Measurements from ENCODE around the gene EFCAB11.

Gene EFCAB11

DNA sequence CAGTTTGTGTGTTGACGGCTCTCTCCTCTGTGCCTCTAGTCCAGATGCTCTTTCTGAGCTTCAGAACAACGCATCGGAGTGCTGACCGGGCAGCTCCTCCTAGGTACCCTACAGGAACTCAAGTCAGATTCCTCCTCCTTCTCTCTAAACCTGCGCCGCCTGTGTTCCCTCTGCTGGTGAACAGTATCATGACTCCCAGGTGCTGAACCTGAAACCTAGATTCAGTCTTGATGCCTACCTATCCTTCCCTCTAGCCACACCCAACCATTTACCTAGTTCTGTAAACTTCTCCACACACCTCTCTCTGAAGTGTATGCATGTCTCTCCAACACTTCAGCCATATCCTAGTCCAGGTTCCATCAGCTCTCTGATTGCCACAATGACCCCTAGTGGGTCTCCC lies 112.7 kb downstream of the EFCAB11 start:
- Histone ChIP-seq H3K4me3 (ENCODE audit: low read length, poor library complexity, severe bottlenecking) (no peak overlapping the region), H2AFZ (ENCODE audit: low read length) (no peak overlapping the region), H3K4me1 (ENCODE audit: insufficient read depth, low read length, poor library complexity, severe bottlenecking) (no peaks in the 10 kb centered on the region), H3K27me3 (ENCODE audit: insufficient read depth, low read length, poor library complexity, severe bottlenecking) (no peaks in the 10 kb centered on the region), H3F3A (ENCODE audit: low read depth) (no peaks in the 10 kb centered on the region), H3K4me2 (ENCODE audit: low read depth, low read length, poor library complexity, severe bottlenecking) (no peak overlapping the region), H3K9ac (ENCODE audit: low read depth, low read length, poor library complexity, severe bottlenecking) (no peak overlapping the region), H4K20me1 (ENCODE audit: insufficient read depth, low read length, poor library complexity, severe bottlenecking) (no peaks in the 10 kb centered on the region), H3K9me2 (replicated peaks; ENCODE audit: low read depth, low read length) (no peaks in the 10 kb centered on the region), H3K79me2 (ENCODE audit: insufficient read depth, low read length) (no peaks in the 10 kb centered on the region), H3K9me3 (ENCODE audit: insufficient read depth, low read depth, low read length) (no peaks in the 10 kb centered on the region), H3K36me3 (ENCODE audit: insufficient read depth, low read length) (no peaks in the 10 kb centered on the region)
- TF ChIP-seq, protein P1, sequence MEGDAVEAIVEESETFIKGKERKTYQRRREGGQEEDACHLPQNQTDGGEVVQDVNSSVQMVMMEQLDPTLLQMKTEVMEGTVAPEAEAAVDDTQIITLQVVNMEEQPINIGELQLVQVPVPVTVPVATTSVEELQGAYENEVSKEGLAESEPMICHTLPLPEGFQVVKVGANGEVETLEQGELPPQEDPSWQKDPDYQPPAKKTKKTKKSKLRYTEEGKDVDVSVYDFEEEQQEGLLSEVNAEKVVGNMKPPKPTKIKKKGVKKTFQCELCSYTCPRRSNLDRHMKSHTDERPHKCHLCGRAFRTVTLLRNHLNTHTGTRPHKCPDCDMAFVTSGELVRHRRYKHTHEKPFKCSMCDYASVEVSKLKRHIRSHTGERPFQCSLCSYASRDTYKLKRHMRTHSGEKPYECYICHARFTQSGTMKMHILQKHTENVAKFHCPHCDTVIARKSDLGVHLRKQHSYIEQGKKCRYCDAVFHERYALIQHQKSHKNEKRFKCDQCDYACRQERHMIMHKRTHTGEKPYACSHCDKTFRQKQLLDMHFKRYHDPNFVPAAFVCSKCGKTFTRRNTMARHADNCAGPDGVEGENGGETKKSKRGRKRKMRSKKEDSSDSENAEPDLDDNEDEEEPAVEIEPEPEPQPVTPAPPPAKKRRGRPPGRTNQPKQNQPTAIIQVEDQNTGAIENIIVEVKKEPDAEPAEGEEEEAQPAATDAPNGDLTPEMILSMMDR (conservative IDR thresholded peaks at IDR 0.05; ENCODE audit: low read length), result no peak
- no peak for TF ChIP-seq EZH2phosphoT487 (IDR thresholded peaks at IDR 0.05; ENCODE audit: borderline replicate concordance)

DNA sequence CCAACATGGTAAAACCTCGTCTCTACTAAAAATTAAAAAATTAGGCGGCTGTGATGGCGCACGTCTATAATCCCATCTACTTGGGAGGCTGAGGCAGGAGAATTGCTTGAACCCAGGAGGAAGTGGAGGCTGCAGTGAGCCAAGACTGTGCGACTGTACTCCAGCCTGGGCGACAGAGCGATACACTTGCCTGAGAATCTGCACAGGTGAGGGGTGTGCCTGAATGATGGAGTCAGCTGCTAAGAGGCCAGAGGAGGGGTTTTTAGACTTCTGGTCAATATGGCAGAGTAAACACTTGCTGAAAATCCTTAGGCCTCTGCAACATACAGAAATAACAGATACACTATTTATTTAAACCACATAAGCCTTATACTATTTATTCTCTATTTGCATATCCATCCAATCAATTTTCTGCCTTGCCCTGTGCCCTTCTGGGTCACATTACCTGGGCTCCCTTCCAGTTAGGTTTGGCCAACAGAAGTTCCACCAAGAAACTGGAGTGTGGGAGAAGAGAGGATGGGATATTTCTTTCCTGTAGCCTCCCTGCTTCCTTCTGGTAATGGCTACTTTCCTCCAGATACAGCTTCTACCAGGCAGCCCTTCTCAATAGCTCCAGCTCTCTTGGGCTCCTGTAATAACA lies 117.6 kb downstream of the EFCAB11 start:
- H3K79me2 ChIP-seq (ENCODE audit: insufficient read depth, low read length), result no peaks in the 10 kb centered on the region
- no peaks in the 10 kb centered on the region for H3K9me3 ChIP-seq (ENCODE audit: insufficient read depth, low read depth, low read length)
- no peak overlapping the region for H2AFZ ChIP-seq (ENCODE audit: low read length)
- no peak for TF ChIP-seq EZH2phosphoT487 (IDR thresholded peaks at IDR 0.05; ENCODE audit: borderline replicate concordance)
- TF ChIP-seq, protein P1 (conservative IDR thresholded peaks at IDR 0.05; ENCODE audit: low read length), result no peak
- no peaks in the 10 kb centered on the region for H4K20me1 ChIP-seq (ENCODE audit: insufficient read depth, low read length, poor library complexity, severe bottlenecking)
- H3K4me3 ChIP-seq (ENCODE audit: low read length, poor library complexity, severe bottlenecking), result no peak overlapping the region
- H3K36me3 ChIP-seq (ENCODE audit: insufficient read depth, low read length), result no peaks in the 10 kb centered on the region; the same call in 1 of the 2 replicates
- H3K9me2 ChIP-seq (replicated peaks; ENCODE audit: low read depth, low read length), result no peaks in the 10 kb centered on the region
- H3K4me1 ChIP-seq (ENCODE audit: insufficient read depth, low read length, poor library complexity, severe bottlenecking), result no peaks in the 10 kb centered on the region
- H3K4me2 ChIP-seq (ENCODE audit: low read depth, low read length, poor library complexity, severe bottlenecking), result no peak overlapping the region
- no peaks in the 10 kb centered on the region for H3F3A ChIP-seq (ENCODE audit: low read depth)
- H3K27me3 ChIP-seq (ENCODE audit: insufficient read depth, low read length, poor library complexity, severe bottlenecking), result no peaks in the 10 kb centered on the region
- no peak overlapping the region for H3K9ac ChIP-seq (ENCODE audit: low read depth, low read length, poor library complexity, severe bottlenecking)

DNA sequence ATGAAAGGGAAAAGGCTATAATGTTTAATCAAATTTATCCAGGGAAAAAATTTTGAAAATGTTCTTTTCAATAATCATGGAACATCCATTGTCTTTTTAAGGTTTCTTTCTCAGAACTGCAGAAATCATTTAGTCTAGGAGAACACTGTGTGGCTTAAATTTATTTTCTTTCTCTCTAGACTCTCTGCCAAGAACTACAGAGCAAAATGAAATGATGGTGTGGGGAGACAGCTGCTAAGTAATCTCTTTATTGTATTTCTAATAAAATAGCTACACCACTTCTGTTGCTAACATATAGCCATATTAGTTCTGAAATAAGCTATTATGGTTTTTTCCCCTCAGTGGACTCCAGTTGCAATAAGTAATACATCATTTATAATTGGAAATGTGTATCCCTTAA lies 120.9 kb downstream of the EFCAB11 start:
- H3K36me3 ChIP-seq (ENCODE audit: insufficient read depth, low read length), result no peaks in the 10 kb centered on the region; the same call in 1 of the 2 replicates

More for the DNA sequence above, 120.9 kb downstream of the EFCAB11 start:
- H3K4me1 ChIP-seq (ENCODE audit: insufficient read depth, low read length, poor library complexity, severe bottlenecking), result no peaks in the 10 kb centered on the region
- H3K79me2 ChIP-seq (ENCODE audit: insufficient read depth, low read length), result no peaks in the 10 kb centered on the region
- no peak overlapping the region for H3K4me2 ChIP-seq (ENCODE audit: low read depth, low read length, poor library complexity, severe bottlenecking)
- no peaks in the 10 kb centered on the region for H3K9me2 ChIP-seq (replicated peaks; ENCODE audit: low read depth, low read length)
- H3K4me3 ChIP-seq (ENCODE audit: low read length, poor library complexity, severe bottlenecking), result no peak overlapping the region
- no peak overlapping the region for H3K9ac ChIP-seq (ENCODE audit: low read depth, low read length, poor library complexity, severe bottlenecking)
- H4K20me1 ChIP-seq (ENCODE audit: insufficient read depth, low read length, poor library complexity, severe bottlenecking), result no peaks in the 10 kb centered on the region
- no peaks in the 10 kb centered on the region for H3K9me3 ChIP-seq (ENCODE audit: insufficient read depth, low read depth, low read length)
- TF ChIP-seq, protein P1 (conservative IDR thresholded peaks at IDR 0.05; ENCODE audit: low read length), result no peak
- no peak for TF ChIP-seq EZH2phosphoT487 (IDR thresholded peaks at IDR 0.05; ENCODE audit: borderline replicate concordance)
- H2AFZ ChIP-seq (ENCODE audit: low read length), result no peak overlapping the region
- no peaks in the 10 kb centered on the region for H3F3A ChIP-seq (ENCODE audit: low read depth)
- no peaks in the 10 kb centered on the region for H3K27me3 ChIP-seq (ENCODE audit: insufficient read depth, low read length, poor library complexity, severe bottlenecking)
